ENCODE results near the gene EMILIN2.
"Not testable (repeated sequence)": the region's sequence is repeated elsewhere in the genome, so short reads cannot be mapped to it uniquely, and the experiment has no call there.

EMILIN2 gene

GRCh38 chr18:2853926-2854664 is 7.3 kb downstream of the EMILIN2 start:
- TF ChIP-seq CTCF (IDR thresholded peaks at IDR 0.05): no peak
- DNase-seq: no peak
- no peaks in the 10 kb centered on the region for H3K27me3 ChIP-seq
- no peaks in the 10 kb centered on the region for H3K36me3 ChIP-seq
- no peaks in the 10 kb centered on the region for H3K9me3 ChIP-seq
- intact Hi-C loops (cut with DNase I; ENCODE audit: low total_unique reads): no loop called here
- peaks cover 0 to 41% (median 12%) of the 10 kb centered on the region in 4 donors for H3K4me1 ChIP-seq
- no peak overlapping the region for H3K4me3 ChIP-seq
- H3K27ac ChIP-seq: peak overlapping the region; percentile 29 to 35

- peaks cover 0 to 41% (median 12%) of the 10 kb centered on the region in 4 donors for H3K4me1 ChIP-seq
- intact Hi-C loops (cut with DNase I; ENCODE audit: low total_unique reads): no loop called here
- no peaks in the 10 kb centered on the region for H3K27me3 ChIP-seq
- H3K9me3 ChIP-seq: no peaks in the 10 kb centered on the region
- TF ChIP-seq CTCF (IDR thresholded peaks at IDR 0.05): no peak
- H3K4me3 ChIP-seq: no peak overlapping the region
- no peaks in the 10 kb centered on the region for H3K36me3 ChIP-seq
- peak overlapping the region; percentile 14 to 35 for H3K27ac ChIP-seq
- DNase-seq: peak; percentile 66 to 82
These were observed 8.1 kb downstream of the EMILIN2 start for GRCh38 chr18:2854875-2855274.

- Histone ChIP-seq H3K36me3 (no peaks in the 10 kb centered on the region), H3K27ac (peak overlapping the region in 1 of 2 donors; percentile 35), H3K4me3 (no peak overlapping the region), H3K4me1 (peaks cover 0 to 41% (median 12%) of the 10 kb centered on the region in 4 donors), H3K27me3 (no peaks in the 10 kb centered on the region), H3K9me3 (no peaks in the 10 kb centered on the region)
- intact Hi-C loops (cut with DNase I; ENCODE audit: low total_unique reads): no loop called here
- DNase-seq: no peak
- TF ChIP-seq CTCF (IDR thresholded peaks at IDR 0.05): no peak
These were observed 8.9 kb downstream of the EMILIN2 start for GRCh38 chr18:2855560-2856350.

- TF ChIP-seq CTCF (IDR thresholded peaks at IDR 0.05): no peak
- H3K9me3 ChIP-seq: no peaks in the 10 kb centered on the region
- DNase-seq: no peak
- peak overlapping the region; percentile 50 to 55 for H3K27ac ChIP-seq
- peaks cover 0 to 41% (median 12%) of the 10 kb centered on the region in 4 donors for H3K4me1 ChIP-seq
- no peak overlapping the region for H3K4me3 ChIP-seq
- no peaks in the 10 kb centered on the region for H3K27me3 ChIP-seq
- no peaks in the 10 kb centered on the region for H3K36me3 ChIP-seq
- intact Hi-C loops (cut with DNase I; ENCODE audit: low total_unique reads): no loop called here
These were observed 9.9 kb downstream of the EMILIN2 start for GRCh38 chr18:2856547-2857170.

- peak; percentile 93 to 95 for DNase-seq
- no peak for TF ChIP-seq CTCF (IDR thresholded peaks at IDR 0.05)
- H3K4me3 ChIP-seq: no peak overlapping the region
- intact Hi-C loops (cut with DNase I; ENCODE audit: low total_unique reads): no loop called here
- H3K4me1 ChIP-seq: peaks cover 0 to 41% (median 12%) of the 10 kb centered on the region in 4 donors
- peak overlapping the region; percentile 50 to 55 for H3K27ac ChIP-seq
- H3K36me3 ChIP-seq: no peaks in the 10 kb centered on the region
- no peaks in the 10 kb centered on the region for H3K27me3 ChIP-seq
- H3K9me3 ChIP-seq: no peaks in the 10 kb centered on the region
These were observed 10.8 kb downstream of the EMILIN2 start for GRCh38 chr18:2857491-2858131.

GRCh38 chr18:2860397-2860796 is 13.6 kb downstream of the EMILIN2 start:
- H3K27ac ChIP-seq; intact Hi-C loops (cut with DNase I; ENCODE audit: low total_unique reads): not testable (repeated sequence)

GRCh38 chr18:2863997-2864396 is 17.2 kb downstream of the EMILIN2 start:
- H3K36me3 ChIP-seq; H3K27ac ChIP-seq; H3K27me3 ChIP-seq; H3K4me1 ChIP-seq; H3K4me3 ChIP-seq; H3K9me3 ChIP-seq; DNase-seq; intact Hi-C loops (cut with DNase I; ENCODE audit: low total_unique reads): not testable (repeated sequence)

More at GRCh38 chr18:2860397-2860796, 13.6 kb downstream of the EMILIN2 start:
- H3K36me3 ChIP-seq, DNase-seq, H3K9me3 ChIP-seq, H3K27me3 ChIP-seq, H3K4me3 ChIP-seq: not testable (repeated sequence)
- H3K4me1 ChIP-seq: peaks cover 0 to 25% (median 12%) of the 10 kb centered on the region in 4 donors

- H3K27ac ChIP-seq; H3K4me1 ChIP-seq; H3K4me3 ChIP-seq; H3K9me3 ChIP-seq; H3K27me3 ChIP-seq; H3K36me3 ChIP-seq; DNase-seq; intact Hi-C loops (cut with DNase I; ENCODE audit: low total_unique reads): not testable (repeated sequence)
These were observed 19.7 kb downstream of the EMILIN2 start for GRCh38 chr18:2866465-2866864.
